ENCODE measurements around the gene CIT.

DNA sequence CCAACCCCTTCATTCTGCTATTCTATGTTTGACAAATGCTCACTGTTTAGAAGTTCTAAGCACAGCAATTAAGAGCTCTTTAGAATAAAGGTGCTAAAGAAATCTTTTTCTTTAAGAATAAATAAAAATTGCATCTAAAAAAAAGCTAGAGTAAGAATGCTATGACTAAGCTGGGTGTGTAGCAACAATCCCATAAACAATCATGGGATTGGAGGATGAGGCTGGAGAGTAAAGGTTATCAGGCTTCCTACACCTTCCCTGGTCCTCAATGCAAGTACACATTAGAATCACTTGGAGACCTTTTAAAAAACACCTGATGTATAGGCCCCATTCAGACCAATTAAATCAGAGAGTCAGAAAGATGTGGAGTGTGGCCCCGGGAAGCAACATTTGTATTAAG, 88.3 kb downstream of the CIT start:
- TF ChIP-seq, protein P1, sequence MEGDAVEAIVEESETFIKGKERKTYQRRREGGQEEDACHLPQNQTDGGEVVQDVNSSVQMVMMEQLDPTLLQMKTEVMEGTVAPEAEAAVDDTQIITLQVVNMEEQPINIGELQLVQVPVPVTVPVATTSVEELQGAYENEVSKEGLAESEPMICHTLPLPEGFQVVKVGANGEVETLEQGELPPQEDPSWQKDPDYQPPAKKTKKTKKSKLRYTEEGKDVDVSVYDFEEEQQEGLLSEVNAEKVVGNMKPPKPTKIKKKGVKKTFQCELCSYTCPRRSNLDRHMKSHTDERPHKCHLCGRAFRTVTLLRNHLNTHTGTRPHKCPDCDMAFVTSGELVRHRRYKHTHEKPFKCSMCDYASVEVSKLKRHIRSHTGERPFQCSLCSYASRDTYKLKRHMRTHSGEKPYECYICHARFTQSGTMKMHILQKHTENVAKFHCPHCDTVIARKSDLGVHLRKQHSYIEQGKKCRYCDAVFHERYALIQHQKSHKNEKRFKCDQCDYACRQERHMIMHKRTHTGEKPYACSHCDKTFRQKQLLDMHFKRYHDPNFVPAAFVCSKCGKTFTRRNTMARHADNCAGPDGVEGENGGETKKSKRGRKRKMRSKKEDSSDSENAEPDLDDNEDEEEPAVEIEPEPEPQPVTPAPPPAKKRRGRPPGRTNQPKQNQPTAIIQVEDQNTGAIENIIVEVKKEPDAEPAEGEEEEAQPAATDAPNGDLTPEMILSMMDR (conservative IDR thresholded peaks at IDR 0.05; ENCODE audit: low read length) = no peak
- TF ChIP-seq EZH2phosphoT487 (IDR thresholded peaks at IDR 0.05; ENCODE audit: borderline replicate concordance) = no peak
